A673 (cell line): Measurements from ENCODE around the gene NFKBIL1. TPM values are rescaled to one million over a fixed set of nuclear protein-coding genes. Genes with fewer than 3 reads are reported as not detected.

ENCODE experiments used
- BruUV-seq: library from RNA; stranded (reverse); fragments of 400-500 nt; replicated peaks from 2 replicates; lab custom pipeline; 2021; lab: Mats Ljungman, UMichigan
- CTCF ChIA-PET: fragments of 300-600 bp; sonication (Branson Sonifier 250); formaldehyde crosslinking; loops from one replicate; lab custom pipeline; 2022; ENCODE audit warnings: antibody characterized with exemption; lab: Charles Lee
- POLR2A ChIA-PET: fragments of 300-600 bp; sonication (Branson Sonifier 250); formaldehyde crosslinking; loops from one replicate; lab custom pipeline; 2022; ENCODE audit warnings: antibody characterized with exemption; ENCODE audit not compliant: low non-redundant PET; lab: Charles Lee
- DNase-seq: peaks from one replicate; pipeline ENCODE4 v3.0.0-alpha.2; 2015; ENCODE audit warnings: low spot score
- H3K27ac ChIP-seq: fragments of 200-600 bp; sonication (generic); 2 replicates; pipeline ENCODE4 v1.5.1; 2016; ENCODE audit warnings: mixed run types, low read depth, mild to moderate bottlenecking, mixed read lengths, antibody characterized with exemption, low read length; ENCODE audit not compliant: poor library complexity, severe bottlenecking
- H3K27me3 ChIP-seq: fragments of 200-600 bp; sonication (generic); replicated peaks from 2 replicates; pipeline ENCODE4 v1.6.1; 2017; ENCODE audit warnings: mixed run types, low read depth, mild to moderate bottlenecking, mixed read lengths, antibody characterized with exemption, low read length; ENCODE audit not compliant: insufficient read depth, poor library complexity
- H3K36me3 ChIP-seq: fragments of 200-600 bp; sonication (generic); 2 replicates; pipeline ENCODE4 v1.6.1; 2016; ENCODE audit warnings: mixed run types, mild to moderate bottlenecking, mixed read lengths, antibody characterized with exemption, low read length; ENCODE audit not compliant: insufficient read depth, poor library complexity, severe bottlenecking
- H3K4me1 ChIP-seq: fragments of 200-600 bp; sonication (generic); 2 replicates; pipeline ENCODE4 v1.6.1; 2017; ENCODE audit warnings: mixed run types, mild to moderate bottlenecking, mixed read lengths, antibody characterized with exemption, low read length; ENCODE audit not compliant: insufficient read depth, poor library complexity, severe bottlenecking
- H3K4me3 ChIP-seq: fragments of 200-600 bp; sonication (generic); 2 replicates; pipeline ENCODE4 v1.5.1; 2016; ENCODE audit warnings: low read depth, mixed run types, mild to moderate bottlenecking, mixed read lengths, low read length; ENCODE audit not compliant: poor library complexity, severe bottlenecking
- H3K9me3 ChIP-seq: fragments of 200-600 bp; sonication (generic); 2 replicates; pipeline ENCODE4 v1.6.1; 2016; ENCODE audit warnings: mixed run types, low read depth, mild to moderate bottlenecking, mixed read lengths, antibody characterized with exemption, low read length; ENCODE audit not compliant: poor library complexity, severe bottlenecking
- CTCF ChIP-seq: fragments of 300-800, 200-600 bp; sonication (generic); conservative IDR thresholded peaks from 2 replicates; pipeline ENCODE4 v1.5.1; 2017; ENCODE audit warnings: low read depth, mild to moderate bottlenecking, antibody characterized with exemption, low read length, moderate library complexity, mixed read lengths
- EZH2 ChIP-seq: fragments of 200-600 bp; sonication (generic); IDR thresholded peaks from 2 replicates; pipeline ENCODE4 v1.6.1; 2017; ENCODE audit warnings: borderline replicate concordance, low read depth, mild to moderate bottlenecking, mixed read lengths, antibody characterized with exemption, low read length; ENCODE audit not compliant: poor library complexity, severe bottlenecking
- intact Hi-C: fragments of 100-400 bp; cut with micrococcal nuclease; formaldehyde crosslinking; loops from one replicate; pipeline ENCODE4 v1.10.0; 2022; ENCODE audit not compliant: unreplicated experiment
- total RNA-seq: library from RNA; stranded (reverse); gene quantifications from 2 replicates; pipeline ENCODE4 v1.2.3, GENCODE V29; 2021

NFKBIL1 gene
- total RNA-seq, 1 experiment from 2014 or later, result 15.7 TPM

DNA sequence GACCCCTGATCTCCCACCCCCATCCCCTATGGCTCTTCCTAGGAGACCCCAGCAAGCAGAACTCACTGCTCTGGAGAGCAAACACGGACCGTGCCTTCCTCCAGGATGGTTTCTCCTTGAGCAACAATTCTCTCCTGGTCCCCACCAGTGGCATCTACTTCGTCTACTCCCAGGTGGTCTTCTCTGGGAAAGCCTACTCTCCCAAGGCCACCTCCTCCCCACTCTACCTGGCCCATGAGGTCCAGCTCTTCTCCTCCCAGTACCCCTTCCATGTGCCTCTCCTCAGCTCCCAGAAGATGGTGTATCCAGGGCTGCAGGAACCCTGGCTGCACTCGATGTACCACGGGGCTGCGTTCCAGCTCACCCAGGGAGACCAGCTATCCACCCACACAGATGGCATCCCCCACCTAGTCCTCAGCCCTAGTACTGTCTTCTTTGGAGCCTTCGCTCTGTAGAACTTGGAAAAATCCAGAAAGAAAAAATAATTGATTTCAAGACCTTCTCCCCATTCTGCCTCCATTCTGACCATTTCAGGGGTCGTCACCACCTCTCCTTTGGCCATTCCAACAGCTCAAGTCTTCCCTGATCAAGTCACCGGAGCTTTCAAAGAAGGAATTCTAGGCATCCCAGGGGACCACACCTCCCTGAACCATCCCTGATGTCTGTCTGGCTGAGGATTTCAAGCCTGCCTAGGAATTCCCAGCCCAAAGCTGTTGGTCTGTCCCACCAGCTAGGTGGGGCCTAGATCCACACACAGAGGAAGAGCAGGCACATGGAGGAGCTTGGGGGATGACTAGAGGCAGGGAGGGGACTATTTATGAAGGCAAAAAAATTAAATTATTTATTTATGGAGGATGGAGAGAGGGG lies 26.1 kb downstream of the NFKBIL1 start:
- POLR2A ChIA-PET, result no interaction called here
- intact Hi-C loops, result no loop called here
- H3K4me3 ChIP-seq, result no peak overlapping the region

DNA sequence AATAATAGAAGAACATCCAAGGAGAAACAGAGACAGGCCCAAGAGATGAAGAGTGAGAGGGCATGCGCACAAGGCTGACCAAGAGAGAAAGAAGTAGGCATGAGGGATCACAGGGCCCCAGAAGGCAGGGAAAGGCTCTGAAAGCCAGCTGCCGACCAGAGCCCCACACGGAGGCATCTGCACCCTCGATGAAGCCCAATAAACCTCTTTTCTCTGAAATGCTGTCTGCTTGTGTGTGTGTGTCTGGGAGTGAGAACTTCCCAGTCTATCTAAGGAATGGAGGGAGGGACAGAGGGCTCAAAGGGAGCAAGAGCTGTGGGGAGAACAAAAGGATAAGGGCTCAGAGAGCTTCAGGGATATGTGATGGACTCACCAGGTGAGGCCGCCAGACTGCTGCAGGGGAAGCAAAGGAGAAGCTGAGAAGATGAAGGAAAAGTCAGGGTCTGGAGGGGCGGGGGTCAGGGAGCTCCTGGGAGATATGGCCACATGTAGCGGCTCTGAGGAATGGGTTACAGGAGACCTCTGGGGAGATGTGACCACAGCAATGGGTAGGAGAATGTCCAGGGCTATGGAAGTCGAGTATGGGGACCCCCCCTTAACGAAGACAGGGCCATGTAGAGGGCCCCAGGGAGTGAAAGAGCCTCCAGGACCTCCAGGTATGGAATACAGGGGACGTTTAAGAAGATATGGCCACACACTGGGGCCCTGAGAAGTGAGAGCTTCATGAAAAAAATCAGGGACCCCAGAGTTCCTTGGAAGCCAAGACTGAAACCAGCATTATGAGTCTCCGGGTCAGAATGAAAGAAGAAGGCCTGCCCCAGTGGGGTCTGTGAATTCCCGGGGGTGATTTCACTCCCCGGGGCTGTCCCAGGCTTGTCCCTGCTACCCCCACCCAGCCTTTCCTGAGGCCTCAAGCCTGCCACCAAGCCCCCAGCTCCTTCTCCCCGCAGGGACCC lies 27.0 kb downstream of the NFKBIL1 start:
- no peak for DNase-seq
- Histone ChIP-seq H3K9me3 (no peaks in the 10 kb centered on the region), H3K4me3 (no peak overlapping the region), H3K27ac (no peak overlapping the region), H3K27me3 (no peaks in the 10 kb centered on the region), H3K36me3 (no peaks in the 10 kb centered on the region), H3K4me1 (peaks cover 5% of the 10 kb centered on the region)
- TF ChIP-seq CTCF, result no peak
- no peak for TF ChIP-seq EZH2
- no TSS peak for BruUV-seq
- intact Hi-C loops, result no loop called here
- ChIA-PET CTCF (no interaction called here), POLR2A (no interaction called here)

More for the DNA sequence above, 26.1 kb downstream of the NFKBIL1 start:
- Histone ChIP-seq H3K27me3 (no peaks in the 10 kb centered on the region), H3K36me3 (no peaks in the 10 kb centered on the region), H3K4me1 (peaks cover 5% of the 10 kb centered on the region), H3K27ac (no peak overlapping the region), H3K9me3 (no peaks in the 10 kb centered on the region)
- DNase-seq, result no peak
- CTCF ChIA-PET, result no interaction called here
- BruUV-seq, result no TSS peak
- no peak for TF ChIP-seq EZH2
- no peak for TF ChIP-seq CTCF

DNA sequence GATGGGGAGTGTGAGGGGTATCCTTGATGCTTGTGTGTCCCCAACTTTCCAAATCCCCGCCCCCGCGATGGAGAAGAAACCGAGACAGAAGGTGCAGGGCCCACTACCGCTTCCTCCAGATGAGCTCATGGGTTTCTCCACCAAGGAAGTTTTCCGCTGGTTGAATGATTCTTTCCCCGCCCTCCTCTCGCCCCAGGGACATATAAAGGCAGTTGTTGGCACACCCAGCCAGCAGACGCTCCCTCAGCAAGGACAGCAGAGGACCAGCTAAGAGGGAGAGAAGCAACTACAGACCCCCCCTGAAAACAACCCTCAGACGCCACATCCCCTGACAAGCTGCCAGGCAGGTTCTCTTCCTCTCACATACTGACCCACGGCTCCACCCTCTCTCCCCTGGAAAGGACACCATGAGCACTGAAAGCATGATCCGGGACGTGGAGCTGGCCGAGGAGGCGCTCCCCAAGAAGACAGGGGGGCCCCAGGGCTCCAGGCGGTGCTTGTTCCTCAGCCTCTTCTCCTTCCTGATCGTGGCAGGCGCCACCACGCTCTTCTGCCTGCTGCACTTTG lies 28.0 kb downstream of the NFKBIL1 start, which contains the start of gene TNF:
Gene TNF, plus strand, starts transcription at position 231 of the 567 bp plus-strand sequence. Its CDS starts 177 bp downstream, at position 408.
- no peaks in the 10 kb centered on the region for H3K36me3 ChIP-seq
- H3K27ac ChIP-seq, result no peak within 1 kb of the TSS
- no peaks in the 10 kb centered on the region for H3K27me3 ChIP-seq
- ChIA-PET CTCF (no interaction called here), POLR2A (no interaction called here)
- no TSS peak for BruUV-seq
- DNase-seq, result peak; percentile 44
- no peaks in the 10 kb centered on the region for H3K9me3 ChIP-seq
- TF ChIP-seq EZH2 (no peak), CTCF (no peak)
- peaks cover 5% of the 10 kb centered on the region for H3K4me1 ChIP-seq
- intact Hi-C loops, result no loop called here
- no peak within 1 kb of the TSS for H3K4me3 ChIP-seq
